ENCODE data around the gene AMY1B.
"Not testable (repeated sequence)": the region's sequence is repeated elsewhere in the genome, so short reads cannot be mapped to it uniquely, and the experiment has no call there.

- TF ChIP-seq CTCF (conservative IDR thresholded peaks at IDR 0.05); ZFX (IDR thresholded peaks at IDR 0.05): not testable (repeated sequence)
Measured at GRCh38 chr1:103641194-103641593, 54.8 kb downstream of the AMY1B start.

Data from C4-2B (cell line).